Kidney (tissue), 14 donors: ENCODE data around the gene CALML3. TPM values are rescaled to one million over a fixed set of nuclear protein-coding genes. Genes with fewer than 3 reads are reported as not detected.

ENCODE experiments used
- DNase-seq, 5 donors: peaks; one replicate each; pipeline ENCODE4 v3.0.0-alpha.2; 2013 to 2020
- FAIRE-seq: peaks from 2 replicates; lab custom pipeline; 2012; peaks lifted over from hg19 to GRCh38; lab: Jason Lieb, UNC
- H3K27ac ChIP-seq, 2 donors: one replicate each; pipeline ENCODE4 v1.7.0; 2013; ENCODE audit warnings: low read depth in 2 of 2, low read length in 2 of 2, inconsistent platforms in 1 of 2
- H3K27me3 ChIP-seq: one replicate; pipeline ENCODE4 v1.7.1; 2013; ENCODE audit warnings: low read length, inconsistent platforms; ENCODE audit not compliant: control insufficient read depth, insufficient read depth
- H3K36me3 ChIP-seq, 3 donors: one replicate each; pipeline versions ENCODE4 v1.7.0 to v1.7.1; 2013; ENCODE audit warnings: low read length in 3 of 3, control low read depth in 1 of 3, inconsistent platforms in 1 of 3; ENCODE audit not compliant: insufficient read depth in 3 of 3, control insufficient read depth in 2 of 3
- H3K4me1 ChIP-seq, 3 donors: one replicate each; pipeline versions ENCODE4 v1.7.0 to v1.7.1; 2013; ENCODE audit warnings: low read length in 3 of 3, inconsistent platforms in 1 of 3, low read depth in 1 of 3; ENCODE audit not compliant: control insufficient read depth in 2 of 3, insufficient read depth in 2 of 3
- H3K4me3 ChIP-seq, 3 donors: one replicate each; pipeline versions ENCODE4 v1.7.0 to v1.8.1; 2013; ENCODE audit warnings: low read length in 3 of 3, control low read depth in 1 of 3, inconsistent platforms in 1 of 3
- H3K9ac ChIP-seq, 3 donors: one replicate each; pipeline versions ENCODE4 v1.7.0 to v1.7.1; 2013; ENCODE audit warnings: low read length in 3 of 3, control low read depth in 1 of 3, inconsistent platforms in 1 of 3
- H3K9me3 ChIP-seq, 3 donors: one replicate each; pipeline versions ENCODE4 v1.7.0 to v1.7.1; 2013; ENCODE audit warnings: low read length in 3 of 3, control low read depth in 1 of 3, inconsistent platforms in 1 of 3; ENCODE audit not compliant: control insufficient read depth in 2 of 3, insufficient read depth in 1 of 3
- CTCF ChIP-seq: IDR thresholded peaks from 3 replicates; pipeline ENCODE4 v1.5.1; 2012; ENCODE audit warnings: mild to moderate bottlenecking, moderate library complexity, borderline replicate concordance; ENCODE audit not compliant: insufficient read depth; ENCODE audit errors: extremely low read depth
- intact Hi-C: fragments of 100-400 bp; cut with DNase I; formaldehyde crosslinking; loops from one replicate; pipeline ENCODE4 v1.11.1; 2022
- polyA plus RNA-seq: library from polyadenylated mRNA; stranded (reverse); fragments of 350-450 nt; fragmentation: Illumina TruSeq; extraction: RNeasy Lipid Tissue Mini Kit (QIAGEN cat#74804); gene quantifications from one replicate; pipeline ENCODE4 v1.2.3, GENCODE V29; 2014; ENCODE audit warnings: low read depth, low replicate concordance; ENCODE audit not compliant: insufficient read depth
- total RNA-seq: library from RNA; stranded (reverse); fragmentation: NEBNext Ultra II Directional; extraction: Animal tissue kit (Norgen Biotek cat#: 25700); gene quantifications from one replicate; pipeline ENCODE4 v1.2.1, GENCODE V29; 2021
- donor health status: control.
- donor health status: control.
- donor health status: control.
- donor health status: control.
- donor health status: control.
- donor health status: DM: yes; HTN: yes; CAD: no.
- donor health status: Normal renal cell carcinoma (clear cell type).

Gene CALML3
- total and polyA plus RNA-seq, 2 donors from 2014 or later = 15.9 TPM; not detected in 1

GRCh38 chr10:5542100-5542499 lies 17.3 kb downstream of the CALML3 start:
- Histone ChIP-seq H3K36me3 (no peaks in the 10 kb centered on the region), H3K27ac (no peak overlapping the region), H3K9me3 (peaks cover 0 to 7% (median 0%) of the 10 kb centered on the region in 3 donors), H3K9ac (no peak overlapping the region), H3K4me1 (peaks cover 0 to 5% (median under 1%) of the 10 kb centered on the region in 3 donors), H3K4me3 (no peak overlapping the region), H3K27me3 (no peaks in the 10 kb centered on the region)
- TF ChIP-seq CTCF = no peak
- FAIRE-seq = peak; percentile 70
- no peak for DNase-seq
- intact Hi-C loops = no loop called here

GRCh38 chr10:5543623-5544022 lies 18.9 kb downstream of the CALML3 start:
- TF ChIP-seq CTCF = no peak
- peaks cover 0 to 7% (median 0%) of the 10 kb centered on the region in 3 donors for H3K9me3 ChIP-seq
- intact Hi-C loops = no loop called here
- peaks cover 0 to 14% (median 5%) of the 10 kb centered on the region in 3 donors for H3K4me1 ChIP-seq
- H3K36me3 ChIP-seq = no peaks in the 10 kb centered on the region
- no peak for DNase-seq
- no peak overlapping the region for H3K4me3 ChIP-seq
- H3K27me3 ChIP-seq = no peaks in the 10 kb centered on the region
- H3K9ac ChIP-seq = no peak overlapping the region
- no peak for FAIRE-seq
- H3K27ac ChIP-seq = no peak overlapping the region

- no peaks in the 10 kb centered on the region for H3K27me3 ChIP-seq
- no peak for FAIRE-seq
- H3K4me3 ChIP-seq = no peak overlapping the region
- peaks cover 0 to 7% (median 0%) of the 10 kb centered on the region in 3 donors for H3K9me3 ChIP-seq
- intact Hi-C loops = no loop called here
- no peaks in the 10 kb centered on the region for H3K36me3 ChIP-seq
- no peak overlapping the region for H3K9ac ChIP-seq
- H3K4me1 ChIP-seq = peaks cover 0 to 17% (median 7%) of the 10 kb centered on the region in 3 donors
- H3K27ac ChIP-seq = no peak overlapping the region
- peak in 1 of 5 donors; percentile 14 for DNase-seq
- TF ChIP-seq CTCF = no peak
Observed at GRCh38 chr10:5544216-5544805, 19.6 kb downstream of the CALML3 start.
